Measurements from ENCODE around the gene HIP1. TPM values are rescaled to one million over a fixed set of nuclear protein-coding genes. Genes with fewer than 3 reads are reported as not detected.

Gene HIP1
- polyA plus RNA-seq, 1 of the 3 experiments (the other 2 are of a cell fraction) = 11.3 TPM

- Histone ChIP-seq H3K27me3 (ENCODE audit: insufficient read depth) (no peaks in the 10 kb centered on the region), H2AFZ (ENCODE audit: low read depth) (no peak overlapping the region), H3K4me3 (ENCODE audit: low read depth in 2 of 2, low read length in 1 of 2) (no peak overlapping the region), H3K27ac (ENCODE audit: low read depth in 2 of 2, low read length in 1 of 2) (no peak overlapping the region), H3K9me2 (no peaks in the 10 kb centered on the region), H3K79me2 (ENCODE audit: insufficient read depth) (no peaks in the 10 kb centered on the region), H4K20me1 (ENCODE audit: insufficient read depth) (no peaks in the 10 kb centered on the region), H3K4me2 (no peak overlapping the region), H3F3A (replicated peaks; ENCODE audit: insufficient read depth) (no peaks in the 10 kb centered on the region), H3K4me1 (ENCODE audit: control insufficient read depth in 1 of 2, insufficient read depth in 2 of 2, low read depth in 1 of 2, low read length in 1 of 2) (no peaks in the 10 kb centered on the region), H3K9ac (no peak overlapping the region), H3K9me3 (no peaks in the 10 kb centered on the region; the same call in 1 of the 2 replicates), H3K36me3 (replicated peaks in 1 of 2; ENCODE audit: control insufficient read depth in 1 of 2, insufficient read depth in 2 of 2, low read length in 1 of 2) (no peaks in the 10 kb centered on the region)
- ChIA-PET CTCF (interaction anchor here (1.5 kb wide), 1 partner anchor 12 kb away, joined by 3 read pairs; no protein-coding TSS in a partner anchor), POLR2A (no interaction called here)
- no peak for DNase-seq
- TF ChIP-seq RXRA (IDR thresholded peaks at IDR 0.05; ENCODE audit: borderline replicate concordance, low read depth) (no peak), GABPA (IDR thresholded peaks at IDR 0.05; ENCODE audit: low read depth) (no peak), MAX (IDR thresholded peaks at IDR 0.05; ENCODE audit: low read depth) (no peak), RAD21 (IDR thresholded peaks at IDR 0.05; ENCODE audit: low read length) (no peak), GATA2 (CRISPR knock-in tag; IDR thresholded peaks at IDR 0.05) (no peak), REST (IDR thresholded peaks at IDR 0.05; ENCODE audit: low read depth, low read length) (no peak), NFIC (IDR thresholded peaks at IDR 0.05; ENCODE audit: borderline replicate concordance) (no peak), JUND (IDR thresholded peaks at IDR 0.05) (no peak), MXI1 (IDR thresholded peaks at IDR 0.05; ENCODE audit: low read depth, low read length) (no peak), YY1 (IDR thresholded peaks at IDR 0.05; ENCODE audit: low read depth) (no peak), TAF1 (IDR thresholded peaks at IDR 0.05; ENCODE audit: borderline replicate concordance, low read depth, low read length) (no peak), TCF12 (IDR thresholded peaks at IDR 0.05) (no peak)
- WGBS (ENCODE audit: low lambda C conversion rate) = 90% methylated on average over 3 of the region's 3 CpGs
These were observed 108.2 kb downstream of the HIP1 start for GRCh38 chr7:75630549-75630948.

- Histone ChIP-seq H3K27me3 (ENCODE audit: insufficient read depth) (no peaks in the 10 kb centered on the region), H3K4me1 (ENCODE audit: control insufficient read depth in 1 of 2, insufficient read depth in 2 of 2, low read depth in 1 of 2, low read length in 1 of 2) (no peaks in the 10 kb centered on the region), H3K9me3 (no peaks in the 10 kb centered on the region; the same call in 1 of the 2 replicates), H3K79me2 (ENCODE audit: insufficient read depth) (no peaks in the 10 kb centered on the region), H3K9me2 (no peaks in the 10 kb centered on the region), H4K20me1 (ENCODE audit: insufficient read depth) (no peaks in the 10 kb centered on the region), H3F3A (replicated peaks; ENCODE audit: insufficient read depth) (no peaks in the 10 kb centered on the region), H3K27ac (ENCODE audit: low read depth in 2 of 2, low read length in 1 of 2) (no peak overlapping the region), H3K4me2 (no peak overlapping the region), H3K9ac (no peak overlapping the region), H3K4me3 (ENCODE audit: low read depth in 2 of 2, low read length in 1 of 2) (no peak overlapping the region), H2AFZ (ENCODE audit: low read depth) (no peak overlapping the region), H3K36me3 (replicated peaks in 1 of 2; ENCODE audit: control insufficient read depth in 1 of 2, insufficient read depth in 2 of 2, low read length in 1 of 2) (no peaks in the 10 kb centered on the region)
- 90% methylated on average over 8 of the region's 8 CpGs for WGBS (ENCODE audit: low lambda C conversion rate)
- POLR2A ChIA-PET = no interaction called here
- DNase-seq = no peak
- no peak for TF ChIP-seq PBX3 (IDR thresholded peaks at IDR 0.05)
- TF ChIP-seq JUND (IDR thresholded peaks at IDR 0.05) = no peak
- TF ChIP-seq REST (IDR thresholded peaks at IDR 0.05; ENCODE audit: low read depth, low read length) = no peak
- TF ChIP-seq RAD21 (IDR thresholded peaks at IDR 0.05; ENCODE audit: low read length) = no peak
- no peak for TF ChIP-seq SMC3 (IDR thresholded peaks at IDR 0.05; ENCODE audit: low read depth, low read length)
- TF ChIP-seq IRF3 (IDR thresholded peaks at IDR 0.05; ENCODE audit: low read depth, low read length) = no peak
- no peak for TF ChIP-seq EZH2phosphoT487 (IDR thresholded peaks at IDR 0.05; ENCODE audit: borderline replicate concordance, low read depth)
- TF ChIP-seq EP300 (IDR thresholded peaks at IDR 0.05; ENCODE audit: borderline replicate concordance in 1 of 2, low read depth in 1 of 2, low read length in 1 of 2) = no peak
- TF ChIP-seq CHD2 (IDR thresholded peaks at IDR 0.05; ENCODE audit: low read length, partially characterized antibody) = no peak
- CTCF ChIA-PET = interaction anchor here (1.5 kb wide), 1 partner anchor 13 kb away, joined by 3 read pairs; no protein-coding TSS in a partner anchor
These were observed 109.7 kb downstream of the HIP1 start for GRCh38 chr7:75629044-75629443.
